GM23338 (cell line): ENCODE results near the gene MTREX.

Experiments
- CREB1 ChIP-seq: fragments of 250-450 bp; sonication (Bioruptor Pico); IDR thresholded peaks from 2 replicates; pipeline ENCODE4 v1.5.0; 2020; ENCODE audit warnings: low read depth, mild to moderate bottlenecking, moderate library complexity
- CTCF ChIP-seq, 2 experiments: fragments of 200-600 bp in 1 of 2; sonication (generic) in 1 of 2; conservative IDR thresholded peaks; 2 replicates each; pipeline versions ENCODE4 v1.5.1 to v1.6.1; 2016 to 2017; ENCODE audit warnings: antibody characterized with exemption in 2 of 2, low read depth in 2 of 2, mild to moderate bottlenecking in 2 of 2, moderate library complexity in 1 of 2
- EZH2 ChIP-seq: fragments of 200-600 bp; sonication (generic); IDR thresholded peaks from one replicate; pipeline ENCODE4 v1.8.0; 2017; ENCODE audit warnings: antibody characterized with exemption, mild to moderate bottlenecking, low read depth; ENCODE audit not compliant: unreplicated experiment
- EZH2phosphoT487 ChIP-seq: fragments of 200-600 bp; sonication (generic); IDR thresholded peaks from one replicate; pipeline ENCODE4 v1.8.1; 2018; ENCODE audit warnings: antibody characterized with exemption; ENCODE audit not compliant: unreplicated experiment
- JUNB ChIP-seq: IDR thresholded peaks from one replicate; pipeline ENCODE4 v1.6.1; 2016; ENCODE audit warnings: antibody characterized with exemption; ENCODE audit not compliant: unreplicated experiment
- POLR2AphosphoS5 ChIP-seq: IDR thresholded peaks from 2 replicates; pipeline ENCODE4 v1.6.1; 2016; ENCODE audit warnings: antibody characterized with exemption, low read depth
- REST ChIP-seq: IDR thresholded peaks from one replicate; pipeline ENCODE4 v1.6.1; 2018; ENCODE audit warnings: antibody characterized with exemption; ENCODE audit not compliant: unreplicated experiment
- ZNF114 ChIP-seq: fragments of 250-450 bp; sonication (Bioruptor Pico); IDR thresholded peaks from 2 replicates; pipeline ENCODE4 v1.5.0; 2020; ENCODE audit warnings: mild to moderate bottlenecking, moderate library complexity
- ZNF331 ChIP-seq: fragments of 250-450 bp; sonication (Bioruptor Pico); IDR thresholded peaks from 2 replicates; pipeline ENCODE4 v1.5.0; 2020; ENCODE audit warnings: low read depth, mild to moderate bottlenecking, moderate library complexity

DNA sequence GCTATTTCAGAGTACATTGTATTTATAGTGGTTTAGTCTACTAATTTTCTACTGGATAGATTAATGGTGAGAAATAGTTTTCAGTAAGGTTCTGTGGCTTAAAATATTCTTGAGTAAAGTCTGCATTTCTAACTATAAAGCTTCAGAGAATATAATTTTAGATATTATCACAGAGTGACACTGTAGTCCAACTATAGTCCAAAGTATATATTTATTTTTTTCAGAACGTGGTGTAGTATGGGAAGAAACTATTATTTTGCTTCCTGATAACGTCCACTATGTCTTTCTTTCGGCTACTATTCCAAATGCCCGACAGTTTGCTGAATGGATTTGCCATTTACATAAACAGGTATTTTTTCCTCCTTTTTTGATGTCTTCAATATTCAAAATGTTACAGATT is 35.3 kb downstream of the MTREX start:
- TF ChIP-seq ZNF114 (CRISPR knock-in tag) = no peak
- TF ChIP-seq CTCF (conservative IDR thresholded peaks at IDR 0.05; ENCODE audit: low read depth in 2 of 2) = no peak
- TF ChIP-seq POLR2AphosphoS5 = no peak
- no peak for TF ChIP-seq EZH2
- no peak for TF ChIP-seq REST
- no peak for TF ChIP-seq EZH2phosphoT487
- no peak for TF ChIP-seq CREB1 (CRISPR knock-in tag)
- TF ChIP-seq ZNF331 = no peak
- no peak for TF ChIP-seq JUNB
